Measurements from ENCODE around the gene GRIN2A.
"Not testable (repeated sequence)": the region's sequence is repeated elsewhere in the genome, so short reads cannot be mapped to it uniquely, and the experiment has no call there.

GRIN2A gene

GRCh38 chr16:9913604-9914326, 268.5 kb downstream of the GRIN2A start:
- DNase-seq (ENCODE audit: low spot score), result no peak

- DNase-seq (ENCODE audit: low spot score), result no peak
These were observed 270.2 kb downstream of the GRIN2A start for GRCh38 chr16:9911989-9912388.

DNA sequence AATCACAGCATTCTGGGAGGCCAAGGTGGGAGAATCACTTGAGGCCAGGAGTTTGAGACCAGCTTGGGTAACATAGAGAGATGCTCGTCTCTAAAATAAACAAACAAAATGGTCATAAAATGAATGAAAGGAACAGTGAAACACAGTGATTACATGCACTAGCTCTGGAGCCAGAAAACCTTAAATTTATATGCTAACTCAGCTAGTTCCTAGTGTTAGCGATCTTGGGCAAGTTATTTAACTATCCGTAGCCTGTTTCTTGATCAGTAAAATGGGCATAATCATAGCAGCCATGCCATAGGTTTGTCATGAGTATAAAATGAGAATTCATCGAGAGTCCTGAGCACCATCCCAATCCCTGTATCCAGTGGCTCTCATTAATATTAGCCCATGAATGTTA, 271.0 kb downstream of the GRIN2A start:
- DNase-seq (ENCODE audit: low spot score), result no peak

GRCh38 chr16:9909072-9909825, 273.0 kb downstream of the GRIN2A start:
- DNase-seq (ENCODE audit: low spot score), result peak; percentile 46

DNA sequence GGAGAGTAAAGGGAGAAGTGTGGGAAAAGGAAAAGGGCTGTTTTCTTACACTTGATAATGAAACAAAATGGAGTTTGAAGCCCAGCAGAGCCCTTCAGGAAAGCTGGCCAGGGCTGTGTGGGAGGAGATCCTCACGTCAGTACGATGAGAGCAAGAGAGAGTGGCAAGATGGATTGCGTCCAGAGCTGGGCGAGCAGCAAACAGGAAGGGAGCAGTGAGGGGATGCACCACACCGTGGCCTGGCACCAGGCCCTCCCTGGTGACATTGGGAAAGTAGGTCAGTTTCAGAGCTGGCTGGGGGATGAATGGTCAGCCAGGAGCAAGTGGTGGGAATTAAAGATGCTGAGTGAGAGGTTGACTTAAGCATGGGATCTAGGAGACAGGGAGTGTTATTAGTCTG, 273.6 kb downstream of the GRIN2A start:
- peak; percentile 95 for DNase-seq (ENCODE audit: low spot score)

GRCh38 chr16:9907752-9908151, 274.5 kb downstream of the GRIN2A start:
- DNase-seq (ENCODE audit: low spot score), result no peak

DNA sequence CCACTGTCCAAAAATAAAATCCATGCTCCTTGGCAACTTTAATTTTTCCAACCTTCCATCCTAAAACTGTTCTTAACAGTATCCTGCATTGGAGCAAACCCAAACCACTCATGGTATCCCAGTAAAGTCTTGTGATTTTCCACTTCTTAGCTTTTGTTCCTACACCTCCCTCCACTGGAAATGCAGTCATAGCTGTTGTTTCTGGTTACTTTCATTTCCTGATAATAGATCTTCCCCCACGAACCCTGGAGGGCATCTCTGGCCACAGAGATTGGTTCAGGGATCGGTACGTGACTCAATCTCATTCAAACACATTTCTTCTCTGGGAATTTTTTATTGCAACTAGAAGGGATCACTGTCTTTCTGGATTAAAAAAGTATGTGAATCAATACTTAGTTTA, 276.0 kb downstream of the GRIN2A start:
- DNase-seq (ENCODE audit: low spot score), result no peak

DNA sequence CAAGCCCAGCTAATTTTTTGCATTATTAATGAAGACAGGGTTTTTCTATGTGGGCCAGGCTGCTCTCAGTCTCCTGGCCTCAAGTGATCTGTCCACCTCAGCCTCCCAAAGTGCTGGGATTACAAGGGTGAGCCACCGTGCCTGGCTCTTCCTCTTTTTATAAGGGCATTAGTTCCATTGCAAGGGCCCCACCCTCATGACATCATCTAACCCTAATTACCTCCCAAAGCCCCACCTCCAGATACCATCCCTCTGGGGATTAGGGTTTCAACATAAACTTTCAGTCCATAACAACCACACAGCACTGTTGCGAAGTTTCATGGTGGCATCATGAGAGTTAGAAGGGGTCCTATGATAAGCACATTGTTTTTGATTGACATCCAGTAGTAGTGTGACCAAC, 277.7 kb downstream of the GRIN2A start:
- no peak for DNase-seq (ENCODE audit: low spot score)

- no peak for DNase-seq (ENCODE audit: low spot score)
These were observed 281.7 kb downstream of the GRIN2A start for GRCh38 chr16:9900576-9900975.

DNA sequence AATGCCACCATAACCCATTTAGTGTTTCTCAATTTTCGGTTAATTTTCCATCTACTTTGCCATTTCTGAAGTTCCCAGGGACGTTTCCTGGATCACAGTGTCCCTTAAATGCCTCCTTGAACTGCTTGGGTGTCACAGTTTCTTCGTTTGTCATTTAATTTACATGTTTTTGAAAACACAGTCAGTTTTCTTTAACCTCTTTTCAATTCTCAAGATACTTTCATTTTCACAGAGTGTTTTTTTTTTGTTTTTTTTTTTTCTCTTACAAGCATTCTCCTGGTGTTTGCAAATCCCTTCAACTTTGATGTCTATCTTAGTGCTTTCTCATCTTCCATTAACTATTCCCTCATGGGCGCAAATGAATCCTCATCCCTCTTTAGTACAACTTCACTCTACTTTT, 283.7 kb downstream of the GRIN2A start:
- no peak for DNase-seq (ENCODE audit: low spot score)

DNA sequence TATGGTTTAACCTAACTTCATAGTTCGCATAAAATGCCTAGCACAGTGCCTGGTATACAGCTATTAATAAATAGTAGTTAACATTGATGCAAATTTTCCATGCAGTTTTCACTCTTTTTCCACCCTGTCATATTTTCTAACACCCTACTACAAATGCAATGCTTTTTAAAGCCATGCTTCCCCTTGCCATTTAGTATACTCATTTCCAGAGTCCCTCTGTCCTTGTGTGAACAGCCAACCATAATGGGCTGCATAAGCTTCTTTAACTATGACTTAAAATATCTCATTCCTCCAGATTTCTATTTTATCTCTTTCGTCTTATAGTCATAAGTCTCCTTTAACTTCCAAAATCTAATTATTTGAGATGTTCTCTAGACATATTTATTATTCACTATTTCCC, 284.1 kb downstream of the GRIN2A start:
- DNase-seq (ENCODE audit: low spot score), result no peak

DNA sequence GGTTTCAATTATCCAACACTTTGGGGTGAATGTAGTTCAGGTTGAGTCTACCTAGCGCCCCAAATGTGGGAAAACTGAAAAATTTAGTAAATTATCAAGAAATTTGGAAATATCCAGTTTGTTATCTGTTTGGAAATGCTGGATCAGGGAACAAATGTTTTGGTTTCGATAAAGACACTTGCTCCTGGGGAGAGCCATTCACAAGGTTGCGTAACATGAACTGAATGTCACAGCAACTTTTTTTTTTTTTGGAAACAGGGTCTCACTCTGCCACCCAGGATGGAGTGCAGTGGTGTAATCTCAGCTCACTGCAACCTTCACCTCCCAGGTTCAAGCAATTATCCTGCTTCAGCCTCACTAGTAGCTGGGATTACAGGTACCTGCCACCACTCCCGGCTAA, 286.4 kb downstream of the GRIN2A start:
- DNase-seq (ENCODE audit: low spot score), result no peak

GRCh38 chr16:9885876-9886275, 296.4 kb downstream of the GRIN2A start:
- no peak for DNase-seq (ENCODE audit: low spot score)

DNA sequence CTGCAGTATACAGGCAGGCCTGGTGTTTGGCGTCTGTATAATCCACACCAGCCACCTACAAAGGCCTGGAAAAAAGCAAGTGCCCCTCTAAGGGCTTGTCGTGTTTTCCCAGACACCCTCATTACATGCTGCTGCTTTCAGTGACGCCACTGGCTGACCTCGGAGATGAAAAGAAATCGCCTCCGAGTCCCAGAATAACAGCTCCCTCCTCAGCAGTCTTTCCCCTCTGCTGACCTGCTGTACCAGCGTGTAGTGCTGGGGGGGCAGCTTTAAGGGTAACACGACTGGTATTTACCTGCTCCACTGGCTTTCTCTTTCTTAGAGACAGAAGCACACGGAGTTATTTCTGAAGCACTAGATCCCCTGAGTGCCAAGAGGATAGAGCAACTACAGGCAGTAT, 296.8 kb downstream of the GRIN2A start:
- peak; percentile 28 for DNase-seq (ENCODE audit: low spot score)

GRCh38 chr16:9875981-9876380, 306.2 kb downstream of the GRIN2A start:
- DNase-seq (ENCODE audit: low spot score), result not testable (repeated sequence)

- peak; percentile 57 for DNase-seq (ENCODE audit: low spot score)
These were observed 308.0 kb downstream of the GRIN2A start for GRCh38 chr16:9874219-9874618.

GRCh38 chr16:9870962-9871361, 311.3 kb downstream of the GRIN2A start:
- DNase-seq (ENCODE audit: low spot score), result no peak

DNA sequence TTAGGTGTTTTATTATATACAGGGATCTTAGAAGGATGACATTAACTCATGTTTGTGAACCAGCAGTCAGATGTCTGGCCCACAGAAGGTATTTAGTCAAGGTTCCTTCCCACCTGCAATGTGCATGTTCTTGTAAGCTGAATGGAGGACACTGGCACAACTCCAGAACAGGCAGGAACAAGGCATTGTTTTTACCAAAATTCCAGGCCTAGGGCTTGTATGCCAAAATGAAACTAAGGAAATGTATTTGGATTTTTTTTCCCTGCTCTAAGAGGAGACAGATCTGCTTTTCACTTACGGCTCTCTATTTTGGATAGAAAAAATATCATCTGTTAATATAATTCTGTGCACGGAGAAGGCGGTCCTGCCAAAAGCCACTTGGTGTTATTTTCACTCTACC, 312.5 kb downstream of the GRIN2A start:
- DNase-seq (ENCODE audit: low spot score), result peak; percentile 41

GRCh38 chr16:9868606-9869149, 313.6 kb downstream of the GRIN2A start:
- DNase-seq (ENCODE audit: low spot score), result no peak

- no peak for DNase-seq (ENCODE audit: low spot score)
These were observed 315.1 kb downstream of the GRIN2A start for GRCh38 chr16:9867176-9867575.

DNA sequence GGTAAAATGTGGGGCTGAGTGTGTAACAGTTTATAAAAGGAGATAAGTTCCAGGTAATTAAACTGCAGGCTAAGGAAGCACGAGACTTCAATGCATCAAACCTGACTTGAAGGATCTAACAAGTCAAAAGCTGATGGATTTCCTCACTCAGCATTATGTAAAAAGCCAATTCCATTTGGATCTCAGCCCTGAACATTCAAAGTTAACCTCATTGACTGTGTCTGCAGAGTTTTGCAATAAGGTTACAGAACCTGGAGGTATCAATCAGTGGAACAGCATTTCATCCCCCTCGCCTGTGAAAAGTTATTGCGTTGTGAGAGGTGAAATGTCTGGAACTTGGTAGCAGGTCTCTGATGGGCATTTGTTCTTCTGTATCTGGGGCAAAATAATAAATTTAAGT, 317.8 kb downstream of the GRIN2A start:
- DNase-seq (ENCODE audit: low spot score), result no peak

DNA sequence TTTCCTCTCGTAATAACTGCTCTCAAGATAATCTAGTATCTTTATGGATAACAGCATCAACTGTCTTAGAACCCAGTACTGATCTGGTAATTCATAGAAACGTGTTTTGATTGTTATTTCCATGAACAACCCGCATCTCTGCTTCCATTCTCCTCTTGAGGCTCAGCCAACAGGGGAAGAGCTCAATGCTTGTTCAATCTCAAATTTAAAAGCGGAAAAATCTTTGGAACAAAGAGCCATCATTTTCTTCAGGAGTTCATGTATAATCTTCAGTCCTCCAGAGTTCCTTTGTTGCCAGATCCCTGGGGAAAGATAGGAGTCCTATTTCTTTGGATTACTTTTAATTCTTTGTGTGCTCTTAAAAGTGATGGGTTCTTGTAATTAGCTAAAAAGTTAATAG, 319.9 kb downstream of the GRIN2A start:
- no peak for DNase-seq (ENCODE audit: low spot score)

DNA sequence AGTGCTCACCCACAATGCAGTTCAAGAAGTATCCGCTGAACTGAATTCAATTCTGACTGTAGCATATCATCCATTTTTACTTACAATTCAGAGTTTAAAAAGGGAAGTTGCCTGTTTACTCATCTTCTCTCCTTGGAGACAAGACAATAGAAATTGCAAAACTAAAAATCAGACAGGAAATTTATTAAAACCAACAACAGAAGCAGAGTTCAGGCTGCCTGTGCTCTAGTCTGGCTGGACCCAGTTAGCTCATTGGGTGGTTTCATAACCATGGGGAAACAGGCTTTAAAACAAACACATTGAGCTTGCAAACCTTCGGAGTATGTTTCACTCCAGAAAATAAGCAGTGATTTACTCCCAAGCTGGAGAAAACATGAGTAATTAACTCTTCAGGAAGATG, 321.4 kb downstream of the GRIN2A start:
- DNase-seq (ENCODE audit: low spot score), result no peak
